ENCODE measurements around the gene ACOT7.
A peak's percentile ranks its signal among the peaks of the same experiment; 100 is the strongest.

Gene ACOT7

DNA sequence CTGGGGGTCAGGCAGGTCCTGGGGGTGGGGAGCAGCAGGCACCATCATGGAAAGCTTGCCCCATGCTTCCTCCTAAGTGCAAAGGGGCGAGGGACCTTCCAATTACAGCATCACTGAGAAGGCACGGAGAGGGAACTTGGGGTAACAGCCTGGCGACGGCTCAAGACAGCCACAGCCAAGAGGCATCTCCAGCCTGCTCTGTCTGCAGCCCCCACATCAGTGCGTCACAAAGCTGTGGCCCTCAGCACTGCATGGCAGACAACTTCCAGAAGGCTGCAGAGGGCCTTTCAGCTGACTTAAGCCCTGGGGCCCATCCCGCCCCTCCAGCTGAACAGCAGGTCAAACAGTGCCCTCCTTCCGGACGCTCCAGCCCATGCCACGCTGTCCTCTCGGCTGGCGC, 119.5 kb downstream of the ACOT7 start:
- no peaks in the 10 kb centered on the region for H3K79me2 ChIP-seq (ENCODE audit: insufficient read depth, low read length)
- H3K4me1 ChIP-seq (ENCODE audit: insufficient read depth, low read length) = no peaks in the 10 kb centered on the region
- no peak for ATAC-seq (ENCODE audit: insufficient read depth, low read depth)

DNA sequence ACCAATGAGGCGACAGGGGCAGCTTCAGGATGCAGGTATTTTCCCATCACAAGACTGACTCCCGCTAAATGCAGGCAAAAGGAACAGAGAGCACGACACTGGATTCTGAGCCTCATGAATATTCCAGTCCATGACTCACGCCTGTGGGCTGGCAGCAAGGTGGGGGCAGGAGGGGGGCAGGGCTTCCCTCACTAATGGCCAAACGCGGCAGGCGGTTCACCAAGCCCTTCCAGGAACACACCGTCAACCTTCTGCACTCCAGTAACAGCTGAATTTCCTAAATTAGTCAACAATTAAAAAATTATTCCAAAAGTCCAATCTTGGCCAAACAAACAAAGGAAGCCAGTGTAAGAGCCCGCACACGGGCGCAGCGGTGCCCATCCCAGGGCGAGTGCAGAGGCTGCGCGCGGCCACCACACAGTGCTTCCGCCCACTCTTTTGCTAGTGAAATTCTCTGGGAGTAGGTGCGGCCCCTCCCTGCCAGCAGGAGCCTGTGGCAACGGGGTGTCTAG, 120.1 kb downstream of the ACOT7 start:
- no peak for ATAC-seq (ENCODE audit: insufficient read depth, low read depth)
- DNase-seq = no peak
- Histone ChIP-seq H3K27ac (ENCODE audit: low read length) (no peak overlapping the region), H3K79me2 (ENCODE audit: insufficient read depth, low read length) (no peaks in the 10 kb centered on the region), H3K36me3 (ENCODE audit: insufficient read depth, low read length) (peaks cover 70% of the 10 kb centered on the region), H2AFZ (ENCODE audit: low read depth, low read length) (no peak overlapping the region), H3K4me3 (ENCODE audit: low read depth in 1 of 2, low read length in 2 of 2) (no peak overlapping the region), H3K27me3 (ENCODE audit: insufficient read depth, low read length, poor library complexity) (no peaks in the 10 kb centered on the region), H3K9ac (ENCODE audit: low read depth, low read length) (no peak overlapping the region), H4K20me1 (ENCODE audit: insufficient read depth, low read length) (peaks cover 42% of the 10 kb centered on the region), H3K4me1 (ENCODE audit: insufficient read depth, low read length) (no peaks in the 10 kb centered on the region), H3K4me2 (ENCODE audit: insufficient read depth, low read length) (no peak overlapping the region), H3K9me3 (ENCODE audit: insufficient read depth, low read length, severe bottlenecking) (no peaks in the 10 kb centered on the region)
- no peak for TF ChIP-seq EZH2 (IDR thresholded peaks at IDR 0.05; ENCODE audit: borderline replicate concordance, low read depth, low read length, severe bottlenecking)
- TF ChIP-seq, protein P1, sequence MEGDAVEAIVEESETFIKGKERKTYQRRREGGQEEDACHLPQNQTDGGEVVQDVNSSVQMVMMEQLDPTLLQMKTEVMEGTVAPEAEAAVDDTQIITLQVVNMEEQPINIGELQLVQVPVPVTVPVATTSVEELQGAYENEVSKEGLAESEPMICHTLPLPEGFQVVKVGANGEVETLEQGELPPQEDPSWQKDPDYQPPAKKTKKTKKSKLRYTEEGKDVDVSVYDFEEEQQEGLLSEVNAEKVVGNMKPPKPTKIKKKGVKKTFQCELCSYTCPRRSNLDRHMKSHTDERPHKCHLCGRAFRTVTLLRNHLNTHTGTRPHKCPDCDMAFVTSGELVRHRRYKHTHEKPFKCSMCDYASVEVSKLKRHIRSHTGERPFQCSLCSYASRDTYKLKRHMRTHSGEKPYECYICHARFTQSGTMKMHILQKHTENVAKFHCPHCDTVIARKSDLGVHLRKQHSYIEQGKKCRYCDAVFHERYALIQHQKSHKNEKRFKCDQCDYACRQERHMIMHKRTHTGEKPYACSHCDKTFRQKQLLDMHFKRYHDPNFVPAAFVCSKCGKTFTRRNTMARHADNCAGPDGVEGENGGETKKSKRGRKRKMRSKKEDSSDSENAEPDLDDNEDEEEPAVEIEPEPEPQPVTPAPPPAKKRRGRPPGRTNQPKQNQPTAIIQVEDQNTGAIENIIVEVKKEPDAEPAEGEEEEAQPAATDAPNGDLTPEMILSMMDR (IDR thresholded peaks at IDR 0.05; ENCODE audit: borderline replicate concordance, extremely low read depth, low read length, poor library complexity, severe bottlenecking) = no peak

More for the DNA sequence above, 119.5 kb downstream of the ACOT7 start:
- H2AFZ ChIP-seq (ENCODE audit: low read depth, low read length) = no peak overlapping the region
- H3K27ac ChIP-seq (ENCODE audit: low read length) = no peak overlapping the region
- no peak overlapping the region for H3K4me2 ChIP-seq (ENCODE audit: insufficient read depth, low read length)
- no peaks in the 10 kb centered on the region for H3K9me3 ChIP-seq (ENCODE audit: insufficient read depth, low read length, severe bottlenecking)
- no peaks in the 10 kb centered on the region for H3K27me3 ChIP-seq (ENCODE audit: insufficient read depth, low read length, poor library complexity)
- H3K36me3 ChIP-seq (ENCODE audit: insufficient read depth, low read length) = peaks cover 77% of the 10 kb centered on the region
- peaks cover 43% of the 10 kb centered on the region for H4K20me1 ChIP-seq (ENCODE audit: insufficient read depth, low read length)
- TF ChIP-seq, protein P1 (IDR thresholded peaks at IDR 0.05; ENCODE audit: borderline replicate concordance, extremely low read depth, low read length, poor library complexity, severe bottlenecking) = no peak
- TF ChIP-seq EZH2 (IDR thresholded peaks at IDR 0.05; ENCODE audit: borderline replicate concordance, low read depth, low read length, severe bottlenecking) = no peak
- no peak overlapping the region for H3K4me3 ChIP-seq (ENCODE audit: low read depth in 1 of 2, low read length in 2 of 2)
- H3K9ac ChIP-seq (ENCODE audit: low read depth, low read length) = no peak overlapping the region
- DNase-seq = no peak

DNA sequence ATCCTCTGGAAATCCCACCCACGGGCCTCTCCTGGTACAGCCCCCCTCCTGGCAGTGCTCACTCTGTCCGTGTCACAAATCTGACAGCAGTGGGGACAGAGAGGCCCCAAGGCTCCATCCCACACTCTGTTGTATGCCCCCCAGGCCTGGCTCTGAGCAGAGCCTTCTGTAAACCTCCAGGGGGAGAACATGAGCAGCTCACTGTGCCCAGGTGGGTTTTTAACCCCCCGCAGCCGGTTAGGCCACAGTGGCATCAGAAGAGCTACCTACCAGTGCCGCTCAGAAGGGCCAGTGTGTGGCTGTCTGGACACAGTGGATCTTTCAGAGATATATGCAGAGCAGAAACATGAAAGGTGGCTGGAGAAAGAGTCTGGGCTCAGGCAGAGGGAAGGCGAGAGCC, 120.7 kb downstream of the ACOT7 start:
- ATAC-seq (ENCODE audit: insufficient read depth, low read depth) (peak; percentile 47; the same call in 2 of the 3 replicates), DNase-seq (no peak)
- H2AFZ ChIP-seq (ENCODE audit: low read depth, low read length) = no peak overlapping the region
- no peaks in the 10 kb centered on the region for H3K27me3 ChIP-seq (ENCODE audit: insufficient read depth, low read length, poor library complexity)
- no peaks in the 10 kb centered on the region for H3K79me2 ChIP-seq (ENCODE audit: insufficient read depth, low read length)
- TF ChIP-seq EZH2 (IDR thresholded peaks at IDR 0.05; ENCODE audit: borderline replicate concordance, low read depth, low read length, severe bottlenecking) = no peak
- TF ChIP-seq, protein P1 (IDR thresholded peaks at IDR 0.05; ENCODE audit: borderline replicate concordance, extremely low read depth, low read length, poor library complexity, severe bottlenecking) = peak; percentile 7
- peaks cover 44% of the 10 kb centered on the region for H4K20me1 ChIP-seq (ENCODE audit: insufficient read depth, low read length)
- no peaks in the 10 kb centered on the region for H3K4me1 ChIP-seq (ENCODE audit: insufficient read depth, low read length)
- no peak overlapping the region for H3K27ac ChIP-seq (ENCODE audit: low read length)
- H3K9me3 ChIP-seq (ENCODE audit: insufficient read depth, low read length, severe bottlenecking) = no peaks in the 10 kb centered on the region
- peaks cover 71% of the 10 kb centered on the region for H3K36me3 ChIP-seq (ENCODE audit: insufficient read depth, low read length)
- H3K4me2 ChIP-seq (ENCODE audit: insufficient read depth, low read length) = no peak overlapping the region
- no peak overlapping the region for H3K9ac ChIP-seq (ENCODE audit: low read depth, low read length)
- no peak overlapping the region for H3K4me3 ChIP-seq (ENCODE audit: low read depth in 1 of 2, low read length in 2 of 2)
